Activated T-cell treated with anti-CD3 and anti-CD28 coated beads, Interleukin-2, amount 50 U/mL, for 72 hours (primary cell): ENCODE measurements around the gene GLYR1. TPM values are rescaled to one million over a fixed set of nuclear protein-coding genes. Genes with fewer than 3 reads are reported as not detected.

Experiments
- ATAC-seq, 2 donors: fragments of 150-1000 bp; cut with Tn5 transposase; replicated peaks in 1 of 2; 2 replicates each; pipeline ENCODE4 v1.10.0; 2021; ENCODE audit warnings: moderate library complexity in 2 of 2, mild to moderate bottlenecking in 1 of 2
- DNase-seq, 2 donors: peaks; one replicate each; pipeline ENCODE4 v3.0.0; 2021 to 2022; ENCODE audit warnings: mixed read lengths in 1 of 2
- H3K27ac Mint-ChIP-seq: one replicate; pipeline ENCODE4 v1.8.0; 2022; ENCODE audit warnings: mild to moderate bottlenecking, moderate library complexity, mixed read lengths
- H3K27me3 Mint-ChIP-seq: one replicate; pipeline ENCODE4 v1.8.0; 2022; ENCODE audit warnings: low read depth, mixed read lengths
- H3K36me3 Mint-ChIP-seq, 2 donors: one replicate each; pipeline ENCODE4 v1.8.0; 2022; ENCODE audit warnings: mixed read lengths in 2 of 2, mild to moderate bottlenecking in 1 of 2; ENCODE audit not compliant: insufficient read depth in 2 of 2
- H3K4me1 Mint-ChIP-seq: one replicate; pipeline ENCODE4 v1.8.0; 2022; ENCODE audit warnings: low read depth, mixed read lengths
- H3K4me3 Mint-ChIP-seq, 2 donors: one replicate each; pipeline ENCODE4 v1.8.0; 2022; ENCODE audit warnings: mild to moderate bottlenecking in 2 of 2, mixed read lengths in 2 of 2, moderate library complexity in 2 of 2
- H3K9me3 Mint-ChIP-seq, 2 donors: one replicate each; pipeline ENCODE4 v1.8.0; 2022; ENCODE audit warnings: mixed read lengths in 2 of 2
- total RNA-seq, 2 donors: library from RNA; stranded (reverse); gene quantifications; one replicate each; pipeline ENCODE4 v1.2.3, GENCODE V29; 2022

Gene GLYR1
- total RNA-seq, 2 donors from 2014 or later = 54.9 to 63.6 TPM

DNA sequence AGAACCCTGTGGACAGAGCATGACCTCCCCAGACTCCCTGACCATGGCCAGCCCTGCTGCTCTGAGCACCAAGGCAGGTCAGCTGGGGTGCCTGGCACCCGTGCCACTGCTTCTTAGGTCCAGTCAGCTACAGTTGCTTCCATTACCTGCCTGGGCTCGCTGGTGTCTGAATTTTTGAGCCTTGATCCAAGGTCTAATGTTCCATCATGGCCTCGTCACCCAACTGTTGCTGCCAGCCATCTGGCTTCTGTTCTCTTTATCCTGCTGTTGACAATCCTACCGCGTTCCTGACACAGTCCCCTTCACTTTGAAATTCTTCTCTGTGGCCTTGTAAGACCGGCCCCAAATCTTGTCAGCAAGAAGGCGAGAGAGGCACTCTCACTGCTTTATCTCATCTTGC lies 16.7 kb downstream of the GLYR1 start:
- H3K27me3 Mint-ChIP-seq = no peaks in the 10 kb centered on the region
- H3K27ac Mint-ChIP-seq = no peak overlapping the region
- DNase-seq (no peak), ATAC-seq (no peak)
- no peaks in the 10 kb centered on the region for H3K9me3 Mint-ChIP-seq
- H3K4me1 Mint-ChIP-seq = peaks cover 8% of the 10 kb centered on the region
- peaks cover 12 to 26% of the 10 kb centered on the region in 2 donors for H3K36me3 Mint-ChIP-seq
- H3K4me3 Mint-ChIP-seq = no peak overlapping the region

DNA sequence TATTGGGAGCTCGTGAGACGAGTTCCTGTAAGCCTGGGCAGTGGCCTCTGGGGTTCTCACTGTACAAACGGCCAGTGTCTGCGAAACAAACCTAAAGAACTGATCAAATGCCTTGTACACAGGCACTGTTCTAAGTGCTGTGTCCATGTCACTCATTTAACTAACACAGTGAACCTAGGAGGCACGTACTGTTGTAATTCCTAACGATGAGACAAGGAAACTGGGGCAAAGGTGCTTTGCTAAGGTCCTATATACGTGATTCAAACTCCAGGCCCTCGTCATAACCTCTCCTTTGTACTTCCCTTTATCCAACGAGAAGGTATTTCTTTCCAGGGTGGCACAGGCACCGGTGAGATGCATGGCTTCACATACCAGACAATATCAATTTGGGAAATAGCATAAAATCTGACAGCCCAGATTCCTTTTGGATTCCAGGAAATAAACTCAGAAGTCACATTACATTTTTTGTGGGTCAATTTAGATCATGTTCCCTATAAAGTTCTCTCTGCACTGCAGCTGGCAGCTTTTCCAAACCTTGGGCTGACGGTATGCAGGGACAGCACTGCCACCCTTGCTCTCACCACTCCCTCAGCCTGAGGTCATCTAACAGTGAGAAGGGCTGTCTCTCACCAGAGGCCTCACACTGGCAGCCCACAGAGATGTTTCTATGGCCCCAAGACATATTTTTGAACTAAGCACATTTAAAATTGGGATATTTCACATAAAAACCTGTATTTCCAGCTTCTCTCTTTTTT lies 18.3 kb downstream of the GLYR1 start:
- Mint-ChIP-seq H3K4me1 (no peaks in the 10 kb centered on the region), H3K4me3 (no peak overlapping the region), H3K27ac (no peak overlapping the region), H3K9me3 (no peaks in the 10 kb centered on the region), H3K36me3 (peaks cover 19 to 34% of the 10 kb centered on the region in 2 donors), H3K27me3 (no peaks in the 10 kb centered on the region)
- ATAC-seq (no peak), DNase-seq (no peak)

DNA sequence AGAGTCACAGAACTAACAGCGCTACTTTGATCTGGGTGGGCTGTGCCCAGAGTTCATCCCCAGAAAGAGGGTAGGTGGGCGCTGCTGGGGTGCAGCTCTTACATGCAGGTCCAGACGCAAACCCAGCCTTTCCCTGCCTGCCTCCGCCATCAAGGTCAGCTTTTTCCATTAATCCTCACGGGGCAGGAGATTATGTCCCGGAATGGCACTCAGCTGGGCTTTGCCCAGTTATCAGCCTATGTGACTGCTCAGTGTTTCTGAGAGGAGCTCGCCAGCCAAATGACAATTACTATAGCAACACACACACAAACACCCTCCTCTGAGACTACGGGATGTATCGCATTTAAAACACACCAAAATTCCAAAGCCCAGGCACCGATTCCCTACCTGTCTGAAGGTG lies 20.1 kb downstream of the GLYR1 start:
- ATAC-seq = no peak
- no peak overlapping the region for H3K4me3 Mint-ChIP-seq
- H3K27ac Mint-ChIP-seq = no peak overlapping the region
- H3K9me3 Mint-ChIP-seq = no peaks in the 10 kb centered on the region
- DNase-seq = no peak
- peaks cover 17 to 28% of the 10 kb centered on the region in 2 donors for H3K36me3 Mint-ChIP-seq
- H3K4me1 Mint-ChIP-seq = no peaks in the 10 kb centered on the region
- no peaks in the 10 kb centered on the region for H3K27me3 Mint-ChIP-seq

DNA sequence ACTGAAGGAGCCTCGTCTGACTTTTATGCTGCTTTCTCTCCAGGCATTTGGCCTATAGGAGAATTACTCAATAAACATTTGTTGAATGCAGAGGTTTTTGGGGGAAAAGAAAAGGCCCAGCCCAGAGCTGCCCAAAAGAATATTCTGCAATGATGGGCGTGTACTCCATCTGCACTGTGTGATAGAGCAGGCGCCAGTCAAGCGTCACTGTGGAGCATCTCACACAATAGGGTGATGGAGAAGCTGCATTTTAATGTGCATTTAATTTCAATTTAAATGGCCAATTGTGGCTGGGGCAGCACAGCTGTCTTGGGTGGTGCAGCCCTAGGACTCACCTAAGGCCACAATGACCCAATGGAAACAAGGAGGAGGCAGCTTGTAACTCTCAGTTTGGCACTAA lies 20.6 kb downstream of the GLYR1 start:
- ATAC-seq = no peak
- H3K9me3 Mint-ChIP-seq = no peaks in the 10 kb centered on the region
- H3K4me1 Mint-ChIP-seq = no peaks in the 10 kb centered on the region
- H3K27me3 Mint-ChIP-seq = no peaks in the 10 kb centered on the region
- peaks cover 16 to 29% of the 10 kb centered on the region in 2 donors for H3K36me3 Mint-ChIP-seq
- no peak overlapping the region for H3K4me3 Mint-ChIP-seq
- DNase-seq = no peak
- H3K27ac Mint-ChIP-seq = no peak overlapping the region

DNA sequence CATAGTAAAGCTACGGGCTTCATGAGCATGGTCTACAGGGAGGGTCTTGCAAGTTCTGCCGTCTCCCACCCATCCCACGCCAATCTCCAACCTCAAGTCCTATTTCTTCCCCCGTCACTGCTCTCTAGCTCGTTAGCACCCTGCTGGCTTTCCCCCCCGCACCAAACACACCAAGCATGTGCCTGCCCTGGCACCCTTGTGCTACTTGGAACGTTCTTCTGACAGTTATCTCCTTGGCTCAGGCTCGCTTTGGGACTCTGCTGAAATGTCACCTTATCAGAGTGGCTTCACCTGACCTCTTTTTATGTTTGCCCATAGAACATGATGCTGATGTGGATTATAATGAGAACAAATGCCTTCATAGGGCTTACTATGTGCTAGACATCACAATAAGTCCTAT lies 21.9 kb downstream of the GLYR1 start:
- H3K9me3 Mint-ChIP-seq = no peaks in the 10 kb centered on the region
- H3K27ac Mint-ChIP-seq = no peak overlapping the region
- no peaks in the 10 kb centered on the region for H3K27me3 Mint-ChIP-seq
- peaks cover 8 to 20% of the 10 kb centered on the region in 2 donors for H3K36me3 Mint-ChIP-seq
- ATAC-seq = no peak
- H3K4me1 Mint-ChIP-seq = no peaks in the 10 kb centered on the region
- no peak for DNase-seq
- H3K4me3 Mint-ChIP-seq = no peak overlapping the region

DNA sequence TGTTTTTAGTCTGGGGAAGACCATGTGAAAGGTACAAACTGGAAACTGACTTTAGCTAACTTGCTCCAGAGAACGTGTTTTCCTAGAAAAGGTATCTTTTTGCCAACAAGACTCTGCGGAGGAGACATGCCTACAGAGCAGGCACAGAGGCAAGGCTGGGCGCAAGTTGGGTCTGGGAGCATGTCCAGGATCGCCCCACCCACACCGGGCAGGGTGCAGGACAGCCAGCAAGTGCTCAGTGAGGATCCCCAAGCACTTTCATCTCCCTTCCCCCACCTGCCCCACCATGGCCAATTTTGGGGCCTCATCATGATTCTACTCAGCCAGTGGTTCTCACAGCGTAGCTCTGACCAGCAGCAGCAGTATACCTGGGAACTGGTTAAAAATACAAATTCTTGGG lies 26.4 kb downstream of the GLYR1 start:
- Mint-ChIP-seq H3K27ac (no peak overlapping the region), H3K4me3 (no peak overlapping the region), H3K27me3 (no peaks in the 10 kb centered on the region), H3K9me3 (no peaks in the 10 kb centered on the region), H3K36me3 (peaks cover 12 to 33% of the 10 kb centered on the region in 2 donors), H3K4me1 (no peaks in the 10 kb centered on the region)
- ATAC-seq = no peak
- DNase-seq = no peak

DNA sequence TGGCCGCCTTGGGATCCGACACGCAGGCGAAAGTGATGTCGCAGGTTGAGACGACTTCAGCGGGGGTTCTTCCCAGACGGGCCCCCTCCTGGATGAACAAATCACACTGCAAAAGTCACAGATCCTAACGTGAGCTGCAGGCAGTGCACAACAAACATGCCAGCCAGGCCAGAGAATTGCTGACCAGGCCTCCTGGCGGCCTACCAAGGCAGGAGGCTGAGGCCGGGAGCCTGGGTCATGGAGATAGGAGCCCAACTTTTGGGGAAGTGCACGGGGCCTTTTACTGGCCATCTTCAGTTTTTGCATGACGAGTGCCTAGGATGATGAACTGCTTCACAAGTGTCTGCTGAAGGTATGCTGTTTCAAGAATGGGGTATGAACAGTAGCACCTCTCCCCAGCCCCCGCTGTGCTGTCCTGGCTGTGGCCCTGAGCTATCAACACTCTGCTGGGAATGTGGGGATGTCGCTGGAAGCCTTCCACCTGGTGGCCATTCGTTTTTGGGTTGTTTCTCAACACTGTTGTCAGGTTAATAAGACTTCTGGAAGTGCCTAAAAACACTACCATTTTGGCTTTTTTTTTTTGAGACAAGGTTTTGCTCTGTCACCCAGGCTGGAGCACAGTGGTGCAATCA lies 32.4 kb downstream of the GLYR1 start:
- ATAC-seq = no peak
- DNase-seq = no peak
- no peaks in the 10 kb centered on the region for H3K9me3 Mint-ChIP-seq
- H3K4me3 Mint-ChIP-seq = no peak overlapping the region
- no peak overlapping the region for H3K27ac Mint-ChIP-seq
- no peaks in the 10 kb centered on the region for H3K27me3 Mint-ChIP-seq
- peaks cover 5 to 40% of the 10 kb centered on the region in 2 donors for H3K36me3 Mint-ChIP-seq
- H3K4me1 Mint-ChIP-seq = no peaks in the 10 kb centered on the region

DNA sequence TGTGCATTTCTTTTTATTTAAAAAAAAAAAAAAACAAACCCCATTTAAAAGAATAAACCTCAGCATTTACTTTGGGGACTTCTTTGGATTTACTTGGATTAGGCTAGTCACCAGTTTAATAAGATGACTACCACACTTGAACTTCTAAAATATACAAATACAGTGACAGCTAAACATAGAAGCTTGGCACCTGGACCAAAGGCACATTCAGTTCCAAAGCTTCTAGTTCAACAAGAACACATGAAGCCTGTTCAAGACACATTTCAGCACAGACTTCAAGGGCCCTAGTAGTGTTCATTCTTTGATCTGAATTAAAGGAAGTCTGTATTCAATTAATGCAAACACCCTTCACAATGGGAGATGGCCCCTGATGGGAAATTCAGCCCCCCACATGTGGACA lies 33.0 kb downstream of the GLYR1 start:
- no peaks in the 10 kb centered on the region for H3K4me1 Mint-ChIP-seq
- H3K27me3 Mint-ChIP-seq = no peaks in the 10 kb centered on the region
- H3K4me3 Mint-ChIP-seq = no peak overlapping the region
- ATAC-seq (no peak), DNase-seq (no peak)
- peaks cover 5 to 39% of the 10 kb centered on the region in 2 donors for H3K36me3 Mint-ChIP-seq
- H3K9me3 Mint-ChIP-seq = no peaks in the 10 kb centered on the region
- no peak overlapping the region for H3K27ac Mint-ChIP-seq

DNA sequence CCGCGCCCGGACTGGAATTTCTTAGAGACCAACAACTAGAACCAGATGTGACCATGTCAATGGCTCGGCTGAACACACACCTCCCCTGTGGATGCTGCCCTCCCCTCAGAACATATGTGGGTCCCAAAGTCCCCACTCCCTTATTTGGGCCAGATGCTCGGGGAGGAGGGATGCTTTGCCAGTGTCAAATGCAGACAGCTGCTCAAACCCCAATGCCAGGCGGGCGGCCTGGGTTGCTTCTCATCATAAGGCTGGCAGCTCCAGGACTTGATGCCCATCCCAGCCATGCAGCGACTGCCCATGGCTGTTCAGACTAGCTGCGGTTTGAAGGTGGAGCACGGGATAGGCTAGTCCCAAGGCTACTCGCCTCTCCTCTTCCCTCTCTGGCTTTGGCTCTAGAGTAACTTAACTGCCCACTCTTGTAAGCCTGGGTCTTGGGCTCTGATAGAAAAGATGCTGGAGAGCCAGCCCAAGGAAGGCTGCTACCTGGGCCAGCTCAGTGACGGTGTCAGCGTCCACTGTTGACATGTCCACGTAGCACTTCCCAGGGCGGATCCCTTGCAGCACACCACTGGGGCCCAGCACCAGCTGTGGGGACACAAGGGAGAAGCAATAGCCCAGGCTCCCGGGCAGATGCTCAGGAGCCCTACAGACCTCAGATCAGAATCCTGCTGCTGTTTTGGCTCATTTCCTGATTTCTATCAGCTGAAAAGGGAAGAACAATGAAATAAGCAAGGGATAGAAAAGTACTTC lies 33.7 kb downstream of the GLYR1 start:
- peaks cover 0 to 34% of the 10 kb centered on the region in 2 donors for H3K36me3 Mint-ChIP-seq
- H3K4me1 Mint-ChIP-seq = no peaks in the 10 kb centered on the region
- H3K4me3 Mint-ChIP-seq = no peak overlapping the region
- H3K27me3 Mint-ChIP-seq = no peaks in the 10 kb centered on the region
- ATAC-seq (no peak), DNase-seq (no peak)
- H3K27ac Mint-ChIP-seq = no peak overlapping the region
- H3K9me3 Mint-ChIP-seq = no peaks in the 10 kb centered on the region

DNA sequence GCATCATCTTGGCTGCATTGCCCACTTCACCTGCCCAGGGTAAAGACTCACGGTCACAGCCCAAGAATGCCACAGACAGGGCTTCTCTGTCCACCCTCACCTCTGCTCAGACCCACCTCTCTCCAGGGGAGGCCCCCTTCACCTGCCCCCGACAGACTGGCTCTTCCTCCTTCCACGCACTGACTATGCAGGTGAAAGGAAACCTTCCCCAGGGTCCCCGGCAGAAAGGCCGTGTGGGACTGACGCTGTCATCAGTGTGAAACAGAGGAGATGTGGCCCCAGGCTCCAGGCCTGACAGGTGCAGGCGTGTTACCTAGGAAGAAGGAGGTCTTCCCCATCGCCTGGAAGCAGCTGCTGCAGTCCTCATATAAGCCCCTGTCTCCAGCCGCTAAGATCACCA lies 35.3 kb downstream of the GLYR1 start:
- no peak overlapping the region for H3K4me3 Mint-ChIP-seq
- DNase-seq (no peak), ATAC-seq (no peak)
- no peaks in the 10 kb centered on the region for H3K27me3 Mint-ChIP-seq
- H3K4me1 Mint-ChIP-seq = no peaks in the 10 kb centered on the region
- no peak overlapping the region for H3K27ac Mint-ChIP-seq
- no peaks in the 10 kb centered on the region for H3K9me3 Mint-ChIP-seq
- H3K36me3 Mint-ChIP-seq = peaks cover 1 to 36% of the 10 kb centered on the region in 2 donors

DNA sequence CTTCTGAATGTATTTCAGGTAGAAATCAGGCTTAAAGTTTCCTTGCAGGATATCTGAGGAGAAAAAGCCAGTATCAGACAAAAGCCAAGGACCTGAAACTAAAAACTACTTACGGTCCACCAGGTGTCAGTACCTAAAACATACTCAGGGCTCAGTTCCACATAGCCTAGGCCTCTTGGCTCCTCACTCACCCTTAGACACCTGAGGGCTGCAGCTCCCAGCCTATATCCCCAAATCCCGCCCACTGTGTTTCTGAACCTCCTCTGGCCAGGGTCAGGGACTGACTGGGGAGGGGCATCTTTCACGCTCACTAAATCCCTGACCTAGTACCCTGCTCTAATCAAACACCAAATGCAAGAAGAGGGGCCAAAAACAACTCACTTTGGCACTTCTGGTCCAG lies 35.8 kb downstream of the GLYR1 start:
- H3K27me3 Mint-ChIP-seq = no peaks in the 10 kb centered on the region
- H3K4me1 Mint-ChIP-seq = no peaks in the 10 kb centered on the region
- DNase-seq = no peak
- H3K4me3 Mint-ChIP-seq = no peak overlapping the region
- peaks cover 1 to 32% of the 10 kb centered on the region in 2 donors for H3K36me3 Mint-ChIP-seq
- H3K27ac Mint-ChIP-seq = no peak overlapping the region
- ATAC-seq = no peak
- no peaks in the 10 kb centered on the region for H3K9me3 Mint-ChIP-seq

DNA sequence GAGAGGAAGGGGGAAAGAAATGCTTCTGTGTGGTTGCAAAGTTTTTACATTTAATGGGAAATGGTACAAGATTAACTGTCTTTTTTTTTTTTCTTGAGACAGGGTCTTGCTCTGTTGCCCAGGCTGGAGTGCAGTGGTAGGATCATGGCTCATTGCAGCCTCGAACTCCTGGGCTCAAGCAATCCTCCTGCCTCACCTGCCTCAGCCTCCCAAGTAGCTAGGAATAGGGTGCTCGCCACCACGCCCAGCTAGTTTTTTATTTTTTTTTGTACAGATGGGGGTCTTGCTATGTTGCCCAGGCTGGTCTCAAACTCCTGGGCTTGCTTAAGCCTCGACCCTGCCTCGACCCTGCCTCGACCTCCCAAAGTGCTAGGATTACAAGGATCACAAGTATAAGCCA lies 40.8 kb downstream of the GLYR1 start:
- Mint-ChIP-seq H3K36me3 (peaks cover 1 to 14% of the 10 kb centered on the region in 2 donors), H3K9me3 (no peaks in the 10 kb centered on the region), H3K27ac (no peak overlapping the region), H3K27me3 (no peaks in the 10 kb centered on the region), H3K4me3 (no peak overlapping the region), H3K4me1 (peaks cover 13% of the 10 kb centered on the region)
- ATAC-seq (no peak), DNase-seq (no peak)

DNA sequence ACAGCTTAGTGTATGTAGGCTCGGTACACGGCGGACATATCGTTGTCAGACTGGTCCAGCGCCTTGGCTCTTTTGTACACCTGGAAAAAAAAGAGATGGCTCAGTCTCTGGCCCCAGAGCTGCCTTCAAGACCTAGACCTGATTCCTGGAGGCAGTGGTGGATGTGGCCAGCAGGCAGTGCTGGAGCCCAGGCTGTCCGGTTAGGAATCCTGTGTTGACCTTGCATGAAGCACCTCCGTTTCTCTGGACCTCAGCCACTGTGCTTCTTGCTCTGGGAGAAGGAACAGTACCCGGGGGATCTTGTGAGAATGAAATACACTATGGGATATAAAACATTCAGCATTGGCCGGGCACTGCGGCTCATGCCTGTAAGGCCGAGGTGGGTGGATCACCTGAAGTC lies 41.9 kb downstream of the GLYR1 start:
- ATAC-seq (no peak), DNase-seq (no peak)
- Mint-ChIP-seq H3K27ac (no peak overlapping the region), H3K4me3 (no peak overlapping the region), H3K36me3 (peaks cover 1 to 11% of the 10 kb centered on the region in 2 donors), H3K27me3 (no peaks in the 10 kb centered on the region), H3K4me1 (peaks cover 13% of the 10 kb centered on the region), H3K9me3 (no peaks in the 10 kb centered on the region)
